Natural killer cell (primary cell): ENCODE data around the gene MARK2. TPM values are rescaled to one million over a fixed set of nuclear protein-coding genes. Genes with fewer than 3 reads are reported as not detected.
A peak's percentile ranks its signal among the peaks of the same experiment; 100 is the strongest.

ENCODE experiments used
- ATAC-seq, 3 donors: fragments of 150-1000 bp in 2 of 3; fragments of 200-7000 bp in 1 of 3; cut with Tn5 transposase; 1 replicate in 1 of 3; 2 replicates in 2 of 3; pipeline ENCODE4 v1.10.0; 2021; ENCODE audit warnings: mild to moderate bottlenecking in 2 of 3, moderate library complexity in 2 of 3
- DNase-seq, 2 donors: peaks; one replicate each; pipeline versions ENCODE4 v3.0.0 to v3.0.0-alpha.2; 2013 to 2021; ENCODE audit warnings: mixed read lengths in 1 of 2
- H3K27ac ChIP-seq: one replicate; pipeline ENCODE4 v1.5.1; 2013; ENCODE audit warnings: mild to moderate bottlenecking, low read length
- H3K27me3 ChIP-seq: one replicate; pipeline ENCODE4 v1.6.1; 2013; ENCODE audit warnings: low read length; ENCODE audit not compliant: control insufficient read depth, insufficient read depth
- H3K36me3 ChIP-seq: one replicate; pipeline ENCODE4 v1.6.1; 2013; ENCODE audit warnings: low read length; ENCODE audit not compliant: control insufficient read depth, insufficient read depth
- H3K4me1 ChIP-seq: one replicate; pipeline ENCODE4 v1.6.1; 2013; ENCODE audit warnings: low read length; ENCODE audit not compliant: control insufficient read depth, insufficient read depth
- H3K4me3 ChIP-seq: one replicate; pipeline ENCODE4 v1.5.1; 2013; ENCODE audit warnings: low read length
- H3K9me3 ChIP-seq: one replicate; pipeline ENCODE4 v1.6.1; 2013; ENCODE audit warnings: low read length; ENCODE audit not compliant: control insufficient read depth, insufficient read depth
- H3K27ac Mint-ChIP-seq, 2 donors: one replicate each; pipeline ENCODE4 v1.8.0; 2022; ENCODE audit warnings: mild to moderate bottlenecking in 2 of 2, mixed read lengths in 2 of 2, moderate library complexity in 1 of 2
- H3K27me3 Mint-ChIP-seq, 2 donors: one replicate each; pipeline ENCODE4 v1.8.0; 2022; ENCODE audit warnings: low read depth in 2 of 2, mixed read lengths in 2 of 2
- H3K36me3 Mint-ChIP-seq: one replicate; pipeline ENCODE4 v1.8.0; 2022; ENCODE audit warnings: mixed read lengths
- H3K4me1 Mint-ChIP-seq, 2 donors: one replicate each; pipeline ENCODE4 v1.8.0; 2022; ENCODE audit warnings: mixed read lengths in 2 of 2
- H3K4me3 Mint-ChIP-seq: one replicate; pipeline ENCODE4 v1.8.0; 2022; ENCODE audit warnings: mild to moderate bottlenecking, moderate library complexity, mixed read lengths
- H3K9me3 Mint-ChIP-seq, 2 donors: one replicate each; pipeline ENCODE4 v1.8.0; 2022; ENCODE audit warnings: mixed read lengths in 2 of 2
- CTCF ChIP-seq: fragments of 200-600 bp; IDR thresholded peaks from one replicate; pipeline ENCODE4 v1.8.0; 2022; ENCODE audit warnings: antibody characterized with exemption
- WGBS: methylation state at CpG from one replicate; pipeline ENCODE4 v1.1.7; 2013; ENCODE audit warnings: missing lambda C conversion rate; ENCODE audit not compliant: insufficient coverage; 5-methylcytosine and 5-hydroxymethylcytosine counted together
- intact Hi-C: fragments of 100-400 bp; cut with micrococcal nuclease; formaldehyde crosslinking; loops from one replicate; pipeline ENCODE4 v1.14.2; 2022
- total RNA-seq, 4 donors: library from RNA; stranded (reverse); fragments of 120-200 nt in 1 of 4; gene quantifications; one replicate each; pipeline versions ENCODE4 v1.2.3 to v1.2.4, GENCODE V29; 2013 to 2022

Gene MARK2
- total RNA-seq, 3 donors from 2014 or later (not counting 1 experiment from before 2014, with no cell fraction given): 63.8 to 88.4 (median 80.2) TPM

GRCh38 chr11:63931876-63932275, 93.0 kb downstream of the MARK2 start:
- Mint-ChIP-seq H3K27ac (no peak overlapping the region), H3K4me3 (no peak overlapping the region), H3K9me3 (no peaks in the 10 kb centered on the region), H3K27me3 (peaks cover 0 to 3% of the 10 kb centered on the region in 2 donors), H3K36me3 (no peaks in the 10 kb centered on the region), H3K4me1 (no peaks in the 10 kb centered on the region)
- no peak for DNase-seq
- H3K9me3 ChIP-seq: no peaks in the 10 kb centered on the region
- intact Hi-C loops: no loop called here
- H3K4me1 ChIP-seq: no peaks in the 10 kb centered on the region
- no peak for TF ChIP-seq CTCF
- WGBS: 87% methylated on average over 12 of the region's 12 CpGs
- no peak for ATAC-seq
- no peaks in the 10 kb centered on the region for H3K27me3 ChIP-seq
- H3K27ac ChIP-seq: no peak overlapping the region
- no peaks in the 10 kb centered on the region for H3K36me3 ChIP-seq
- no peak overlapping the region for H3K4me3 ChIP-seq

- 88% methylated on average over 1 of the region's 1 CpG for WGBS
- DNase-seq (no peak), ATAC-seq (no peak)
- H3K27ac ChIP-seq: no peak overlapping the region
- no peaks in the 10 kb centered on the region for H3K36me3 ChIP-seq
- H3K27me3 ChIP-seq: no peaks in the 10 kb centered on the region
- TF ChIP-seq CTCF: no peak
- H3K36me3 Mint-ChIP-seq: no peaks in the 10 kb centered on the region
- no peaks in the 10 kb centered on the region for H3K9me3 Mint-ChIP-seq
- no peaks in the 10 kb centered on the region for H3K9me3 ChIP-seq
- intact Hi-C loops: no loop called here
- peaks cover 7% of the 10 kb centered on the region for H3K4me1 ChIP-seq
- peaks cover 10% of the 10 kb centered on the region in 2 donors for H3K4me1 Mint-ChIP-seq
- H3K4me3 Mint-ChIP-seq: no peak overlapping the region
- H3K27ac Mint-ChIP-seq: no peak overlapping the region
- no peak overlapping the region for H3K4me3 ChIP-seq
- peaks cover 0 to 3% of the 10 kb centered on the region in 2 donors for H3K27me3 Mint-ChIP-seq
Measured at GRCh38 chr11:63933459-63933858, 94.5 kb downstream of the MARK2 start.

DNA sequence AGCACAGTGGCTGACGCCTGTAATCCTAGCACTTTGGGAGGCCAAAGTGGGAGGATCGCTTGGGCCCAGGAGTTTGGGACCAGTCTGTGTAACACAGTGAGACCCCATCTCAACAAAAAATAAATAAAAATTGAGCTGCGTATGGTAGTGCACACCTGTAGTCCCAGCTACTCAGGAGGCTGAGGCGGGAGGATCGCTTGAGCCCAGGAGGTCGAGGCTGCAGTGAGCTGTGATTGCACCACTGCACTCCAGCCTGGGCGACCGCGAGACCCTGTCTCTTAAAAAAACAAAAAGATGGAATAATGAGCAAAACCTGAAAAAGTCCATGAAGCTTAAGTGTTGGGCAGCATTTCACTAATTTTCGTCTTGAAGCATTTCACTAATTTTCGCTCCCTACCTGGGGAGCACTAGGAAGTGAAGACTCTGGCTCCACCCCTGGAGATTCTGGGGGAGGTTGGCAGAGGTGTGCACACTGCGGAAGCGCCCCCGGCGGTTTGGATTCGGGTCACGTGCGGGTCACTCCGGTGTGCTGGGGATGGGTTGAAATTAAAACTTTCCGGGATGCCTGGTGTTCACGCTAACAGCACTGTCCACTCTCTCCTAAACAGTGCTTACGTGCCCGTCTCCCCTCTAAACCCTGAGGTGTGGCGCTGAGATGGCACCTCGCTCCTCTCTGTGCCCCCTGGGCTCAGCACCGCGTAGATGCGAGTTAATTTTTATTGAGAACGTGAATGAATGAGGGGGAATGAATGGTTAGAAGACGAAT, 99.0 kb downstream of the MARK2 start:
- intact Hi-C loops: loop anchor here (2.0 to 5.0 kb wide), 3 partner anchors 49 to 99 kb away; partner anchors contain the start of gene MARK2
- Histone ChIP-seq H3K9me3 (no peaks in the 10 kb centered on the region), H3K27me3 (no peaks in the 10 kb centered on the region), H3K4me1 (peaks cover 19% of the 10 kb centered on the region), H3K27ac (peak overlapping the region; percentile 70), H3K36me3 (no peaks in the 10 kb centered on the region), H3K4me3 (peak overlapping the region; percentile 66)
- ATAC-seq (peak; percentile 1 to 2 (median 2)), DNase-seq (peak in 1 of 2 donors; percentile 53)
- WGBS: 24% methylated on average over 30 of the region's 30 CpGs
- peak overlapping the region; percentile 89 for H3K4me3 Mint-ChIP-seq
- TF ChIP-seq CTCF: no peak
- H3K4me1 Mint-ChIP-seq: peaks cover 30 to 31% of the 10 kb centered on the region in 2 donors
- H3K27me3 Mint-ChIP-seq: no peaks in the 10 kb centered on the region
- H3K27ac Mint-ChIP-seq: peak overlapping the region; percentile 83 to 91
- H3K9me3 Mint-ChIP-seq: no peaks in the 10 kb centered on the region
- no peaks in the 10 kb centered on the region for H3K36me3 Mint-ChIP-seq
